SK-N-SH (cell line): ENCODE data around the gene CASP5. TPM values are rescaled to one million over a fixed set of nuclear protein-coding genes. Genes with fewer than 3 reads are reported as not detected.
"Not testable (repeated sequence)": the region's sequence is repeated elsewhere in the genome, so short reads cannot be mapped to it uniquely, and the experiment has no call there.

ENCODE experiments used
- CTCF ChIA-PET: fragments of 300-600, 350-600 bp; formaldehyde crosslinking; extraction: SDS; loops from one replicate; lab custom pipeline; 2021; lab: Yijun Ruan, JAX
- POLR2A ChIA-PET: fragments of 350-600 bp; sonication (Branson Sonifier 250); formaldehyde crosslinking; extraction: SDS; loops from one replicate; lab custom pipeline; 2020; ENCODE audit warnings: antibody characterized with exemption, inconsistent platforms; lab: Yijun Ruan, JAX
- DNase-seq: peaks from one replicate; pipeline ENCODE4 v3.0.0; 2012
- H2AFZ ChIP-seq: fragments of 200-600 bp; sonication (generic); 2 replicates; pipeline ENCODE4 v1.8.1; 2016; ENCODE audit warnings: antibody characterized with exemption, mild to moderate bottlenecking, low read depth
- H3F3A ChIP-seq: fragments of 200-600 bp; sonication (generic); replicated peaks from 2 replicates; pipeline ENCODE3; 2016; ENCODE audit warnings: antibody characterized with exemption, mild to moderate bottlenecking; ENCODE audit not compliant: insufficient read depth
- H3K27ac ChIP-seq, 2 experiments: fragments of 200-500 bp in 1 of 2; fragments of 200-600 bp in 1 of 2; sonication (Bioruptor generic) in 1 of 2; sonication (generic), shearing (Covaris generic) in 1 of 2; 2 replicates each; pipeline versions ENCODE4 v1.5.1 to v1.6.1; 2014 to 2016; ENCODE audit warnings: low read depth in 2 of 2, inconsistent platforms in 1 of 2, low read length in 1 of 2, mild to moderate bottlenecking in 1 of 2, mixed read lengths in 1 of 2
- H3K27me3 ChIP-seq: fragments of 200-600 bp; sonication (generic), shearing (Covaris generic); 2 replicates; pipeline ENCODE4 v1.6.1; 2016; ENCODE audit warnings: mixed run types; ENCODE audit not compliant: insufficient read depth
- H3K36me3 ChIP-seq, 2 experiments: fragments of 200-500 bp in 1 of 2; fragments of 200-600 bp in 1 of 2; sonication (Bioruptor generic) in 1 of 2; sonication (generic) in 1 of 2; replicated peaks in 1 of 2; 2 replicates each; pipeline versions ENCODE3 to v1.5.1; 2014 to 2016; ENCODE audit warnings: low read length in 1 of 2, mild to moderate bottlenecking in 1 of 2; ENCODE audit not compliant: insufficient read depth in 2 of 2, control insufficient read depth in 1 of 2
- H3K4me1 ChIP-seq, 2 experiments: fragments of 200-500 bp in 1 of 2; fragments of 200-600 bp in 1 of 2; sonication (Bioruptor generic) in 1 of 2; sonication (generic), shearing (Covaris generic) in 1 of 2; 2 replicates each; pipeline versions ENCODE4 v1.5.1 to v1.6.1; 2014 to 2016; ENCODE audit warnings: low read depth in 1 of 2, low read length in 1 of 2, mixed run types in 1 of 2; ENCODE audit not compliant: insufficient read depth in 2 of 2, control insufficient read depth in 1 of 2
- H3K4me2 ChIP-seq: fragments of 200-600 bp; sonication (generic), shearing (Covaris generic); 2 replicates; pipeline ENCODE4 v1.6.1; 2017; ENCODE audit warnings: mixed run types
- H3K4me3 ChIP-seq, 2 experiments: fragments of 200-500 bp in 1 of 2; fragments of 200-600 bp in 1 of 2; sonication (Bioruptor generic) in 1 of 2; sonication (generic), shearing (Covaris generic) in 1 of 2; 2 replicates each; pipeline versions ENCODE4 v1.5.1 to v1.8.1; 2014 to 2016; ENCODE audit warnings: low read depth in 2 of 2, inconsistent platforms in 1 of 2, low read length in 1 of 2, mild to moderate bottlenecking in 1 of 2, mixed read lengths in 1 of 2, moderate library complexity in 1 of 2
- H3K79me2 ChIP-seq: fragments of 200-600 bp; sonication (generic); 2 replicates; pipeline ENCODE4 v1.8.1; 2017; ENCODE audit warnings: mild to moderate bottlenecking; ENCODE audit not compliant: insufficient read depth
- H3K9ac ChIP-seq: fragments of 200-600 bp; sonication (generic); 2 replicates; pipeline ENCODE4 v1.6.1; 2017; ENCODE audit warnings: mixed run types
- H3K9me2 ChIP-seq: fragments of 200-600 bp; sonication (generic); 2 replicates; pipeline ENCODE4 v1.6.1; 2017; ENCODE audit warnings: mixed run types
- H3K9me3 ChIP-seq: fragments of 200-600 bp; sonication (generic); 2 replicates; pipeline ENCODE4 v1.6.1; 2017; ENCODE audit warnings: mixed run types, mild to moderate bottlenecking, moderate library complexity
- H4K20me1 ChIP-seq: fragments of 200-600 bp; sonication (generic); 2 replicates; pipeline ENCODE4 v1.6.1; 2017; ENCODE audit warnings: mild to moderate bottlenecking, mixed run types; ENCODE audit not compliant: insufficient read depth
- EP300 ChIP-seq, 2 experiments: IDR thresholded peaks; 2 replicates each; pipeline versions ENCODE4 v1.4.0 to v1.6.1; 2012; ENCODE audit warnings: borderline replicate concordance in 1 of 2, low read depth in 1 of 2, low read length in 1 of 2
- GATA2 ChIP-seq: sonication (generic); formaldehyde crosslinking; IDR thresholded peaks from 2 replicates; pipeline ENCODE4 v1.5.0; 2020; ENCODE audit warnings: mild to moderate bottlenecking, missing genetic modification reagents
- JUND ChIP-seq: IDR thresholded peaks from 2 replicates; pipeline ENCODE4 v1.4.0; 2012
- RFX5 ChIP-seq: IDR thresholded peaks from 2 replicates; pipeline ENCODE4 v1.6.1; 2012; ENCODE audit warnings: mild to moderate bottlenecking, improper control_type of control experiment, low read length
- WGBS: methylation state at CpG from one replicate; pipeline ENCODE4 v1.1.6; 2017; ENCODE audit warnings: low lambda C conversion rate; 5-methylcytosine and 5-hydroxymethylcytosine counted together
- polyA plus RNA-seq, 3 experiments: library from polyadenylated mRNA; depleted of rRNA; stranded (reverse); fragments of >200 nt; gene quantifications; 2 replicates each; pipeline ENCODE4 v1.2.3, GENCODE V29; 2012
- TF ChIP-seq, protein P1 (sequence below): fragments of 150-350 bp; IDR thresholded peaks from 2 replicates; pipeline ENCODE4 v1.6.1; 2016; ENCODE audit warnings: mild to moderate bottlenecking, low read depth, low read length

Gene CASP5
- polyA plus RNA-seq, 1 of the 3 experiments (the other 2 are of a cell fraction) = not detected

DNA sequence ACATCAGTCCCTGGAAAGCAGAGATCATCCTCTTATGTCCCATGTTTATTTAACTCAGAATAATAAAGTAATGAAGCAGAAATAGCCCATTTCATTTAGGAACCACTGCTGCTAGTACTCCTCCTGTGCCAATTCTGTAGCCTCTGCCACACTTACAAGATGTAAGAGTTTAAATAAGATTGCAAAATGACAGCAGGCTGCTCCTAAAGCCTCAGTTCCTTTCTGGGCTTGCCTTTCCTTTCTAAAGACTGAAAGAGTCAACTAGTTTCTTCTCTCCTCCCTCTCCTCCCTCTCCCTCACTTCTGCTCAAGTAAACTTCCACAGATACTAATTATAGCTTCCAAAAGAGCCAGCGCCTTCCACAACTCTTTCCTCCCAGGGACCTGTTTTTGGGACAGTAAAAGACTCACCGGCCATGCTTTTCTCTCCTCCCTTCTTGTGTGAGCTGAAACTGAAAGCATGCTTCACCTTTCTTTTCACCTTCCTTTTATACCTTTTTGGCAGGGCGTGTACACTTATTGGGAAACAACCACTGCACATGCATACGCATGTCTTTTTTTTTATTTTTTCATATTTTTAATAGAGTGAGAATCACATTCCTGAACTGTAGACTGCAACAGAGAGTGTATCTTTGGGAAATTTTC is 48.2 kb upstream of the CASP5 start:
- CTCF ChIA-PET = no interaction called here
- Histone ChIP-seq H3K27me3 (no peaks in the 10 kb centered on the region), H3K36me3 (no peaks in the 10 kb centered on the region)
- TF ChIP-seq GATA2 (no peak), JUND (no peak), RFX5 (no peak)
- TF ChIP-seq, all 33 proteins: peak for 0
- H4K20me1 ChIP-seq = no peaks in the 10 kb centered on the region
- no peak overlapping the region for H3K9ac ChIP-seq
- POLR2A ChIA-PET = no interaction called here
- H3K9me2 ChIP-seq = no peaks in the 10 kb centered on the region
- no peak overlapping the region for H3K27ac ChIP-seq
- H2AFZ ChIP-seq = no peak overlapping the region
- no peak overlapping the region for H3K4me2 ChIP-seq
- H3K4me1 ChIP-seq = no peaks in the 10 kb centered on the region
- no peak overlapping the region for H3K4me3 ChIP-seq
- WGBS = 72% methylated on average over 4 of the region's 4 CpGs
- H3K9me3 ChIP-seq = no peaks in the 10 kb centered on the region
- no peaks in the 10 kb centered on the region for H3F3A ChIP-seq
- no peak for DNase-seq
- no peaks in the 10 kb centered on the region for H3K79me2 ChIP-seq

DNA sequence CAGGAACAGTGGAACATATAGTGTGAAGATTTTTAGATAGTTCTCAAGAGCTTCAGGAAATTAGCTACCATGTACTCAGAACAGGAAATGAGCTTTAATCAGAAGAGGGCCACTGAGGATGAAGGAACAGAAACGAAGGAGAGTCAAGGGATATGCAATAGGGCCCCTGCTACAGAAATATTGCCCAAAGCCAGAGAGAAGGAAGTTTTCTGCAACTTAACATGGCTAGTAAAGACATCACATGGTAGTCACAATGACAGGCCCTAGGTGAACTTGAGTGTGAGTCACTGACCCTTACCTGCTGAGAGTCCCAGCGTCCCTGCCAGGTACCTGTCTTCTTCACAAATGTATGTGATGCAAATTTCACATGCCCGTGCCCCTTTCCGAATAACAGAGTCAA is 47.3 kb upstream of the CASP5 start:
- Histone ChIP-seq H3K9me3 (no peaks in the 10 kb centered on the region), H3F3A (no peaks in the 10 kb centered on the region), H3K4me2 (no peak overlapping the region), H3K27ac (no peak overlapping the region), H3K4me1 (no peaks in the 10 kb centered on the region), H3K4me3 (no peak overlapping the region), H3K9me2 (no peaks in the 10 kb centered on the region), H3K9ac (no peak overlapping the region)
- POLR2A ChIA-PET = no interaction called here
- no peak for TF ChIP-seq RFX5
- TF ChIP-seq, protein P1, sequence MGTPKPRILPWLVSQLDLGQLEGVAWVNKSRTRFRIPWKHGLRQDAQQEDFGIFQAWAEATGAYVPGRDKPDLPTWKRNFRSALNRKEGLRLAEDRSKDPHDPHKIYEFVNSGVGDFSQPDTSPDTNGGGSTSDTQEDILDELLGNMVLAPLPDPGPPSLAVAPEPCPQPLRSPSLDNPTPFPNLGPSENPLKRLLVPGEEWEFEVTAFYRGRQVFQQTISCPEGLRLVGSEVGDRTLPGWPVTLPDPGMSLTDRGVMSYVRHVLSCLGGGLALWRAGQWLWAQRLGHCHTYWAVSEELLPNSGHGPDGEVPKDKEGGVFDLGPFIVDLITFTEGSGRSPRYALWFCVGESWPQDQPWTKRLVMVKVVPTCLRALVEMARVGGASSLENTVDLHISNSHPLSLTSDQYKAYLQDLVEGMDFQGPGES = no peak
- TF ChIP-seq EP300 (IDR thresholded peaks at IDR 0.05; ENCODE audit: borderline replicate concordance in 1 of 2, low read depth in 1 of 2, low read length in 1 of 2) = no peak
- TF ChIP-seq, all 33 proteins: peak for 0
- CTCF ChIA-PET = no interaction called here
- WGBS = 65% methylated on average over 4 of the region's 4 CpGs
- H3K27me3 ChIP-seq = no peaks in the 10 kb centered on the region
- no peak for DNase-seq
- H4K20me1 ChIP-seq = no peaks in the 10 kb centered on the region
- no peaks in the 10 kb centered on the region for H3K79me2 ChIP-seq
- H2AFZ ChIP-seq = no peak overlapping the region
- no peaks in the 10 kb centered on the region for H3K36me3 ChIP-seq

DNA sequence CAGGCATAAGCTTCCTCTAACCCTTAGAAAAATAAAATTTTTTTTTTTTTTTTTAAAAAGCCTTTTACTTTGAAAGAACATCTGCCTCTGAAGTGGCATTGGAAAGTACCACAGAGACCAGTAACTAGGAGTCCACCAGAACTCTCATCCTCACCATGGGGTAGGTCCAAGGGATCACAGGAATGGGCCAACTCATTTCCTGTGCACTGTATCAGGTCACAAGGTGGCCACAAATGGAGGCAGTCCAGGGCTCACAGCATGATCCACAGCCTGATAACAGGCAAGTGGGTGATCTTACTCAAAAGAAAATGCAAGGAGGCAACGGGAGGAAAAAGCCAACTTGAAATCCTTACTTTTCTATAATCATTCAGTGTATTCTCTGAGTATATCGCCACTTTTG is 46.8 kb upstream of the CASP5 start:
- H3F3A ChIP-seq, CTCF ChIA-PET, H3K27ac ChIP-seq, H3K9me3 ChIP-seq, H3K79me2 ChIP-seq, H2AFZ ChIP-seq, H3K4me3 ChIP-seq, DNase-seq, H3K9ac ChIP-seq, H3K4me1 ChIP-seq, H4K20me1 ChIP-seq, H3K9me2 ChIP-seq, H3K27me3 ChIP-seq, H3K36me3 ChIP-seq, H3K4me2 ChIP-seq, POLR2A ChIA-PET: not testable (repeated sequence)
- WGBS = 41% methylated on average over 2 of the region's 2 CpGs

DNA sequence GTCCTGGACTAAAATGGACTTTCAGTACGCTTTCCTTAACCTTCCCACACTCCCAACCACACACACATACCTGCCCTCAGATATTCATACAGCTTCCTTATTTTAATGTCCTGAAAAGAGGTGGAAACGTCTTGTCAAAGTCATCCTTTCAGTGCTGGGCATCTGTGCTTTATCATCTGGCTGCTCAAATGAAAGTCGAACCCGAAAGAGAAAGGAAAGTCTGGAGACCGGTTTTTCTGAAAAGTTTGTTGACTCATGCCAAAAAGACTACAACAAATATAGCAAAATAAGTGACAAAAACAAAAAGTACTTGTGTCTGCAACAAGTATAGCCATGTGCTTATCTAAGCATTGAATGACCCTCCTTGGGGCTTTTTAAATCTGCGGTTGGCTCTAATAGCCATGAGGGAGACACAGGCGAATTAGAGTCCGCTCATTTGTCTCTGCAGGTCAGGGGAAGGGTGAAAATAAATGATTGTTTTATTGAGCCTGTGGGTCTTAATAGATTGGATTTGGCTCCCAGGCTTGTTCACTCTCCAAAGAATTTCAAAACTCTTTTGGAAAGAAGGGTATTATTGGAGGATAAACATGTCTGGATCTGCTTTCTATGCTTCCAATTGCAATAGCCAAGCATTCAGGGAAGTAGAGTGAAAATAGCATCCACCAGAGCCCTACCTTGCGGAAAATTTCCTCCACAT is 40.4 kb upstream of the CASP5 start:
- CTCF ChIA-PET, H3K4me3 ChIP-seq: not testable (repeated sequence)

More for the DNA sequence above, 40.4 kb upstream of the CASP5 start:
- H3F3A ChIP-seq, H3K9ac ChIP-seq, H3K4me2 ChIP-seq, H3K36me3 ChIP-seq, H2AFZ ChIP-seq, DNase-seq, H3K9me2 ChIP-seq, H3K27ac ChIP-seq, H3K9me3 ChIP-seq, H3K79me2 ChIP-seq, H4K20me1 ChIP-seq, H3K27me3 ChIP-seq, H3K4me1 ChIP-seq, POLR2A ChIA-PET: not testable (repeated sequence)
- 62% methylated on average over 9 of the region's 9 CpGs for WGBS
